SK-N-SH treated with all-trans-retinoic acid at 6 μM for 48 hours (cell line): ENCODE results near the gene CIPC.
A peak's percentile ranks its signal among the peaks of the same experiment; 100 is the strongest.

Source experiments
- ATAC-seq: fragments of 200-7000 bp; cut with Tn5 transposase; 3 replicates; pipeline ENCODE4 v1.9.1; 2020; ENCODE audit warnings: mild to moderate bottlenecking, moderate library complexity
- ARNTL ChIP-seq: fragments of 450-650 bp; formaldehyde crosslinking; IDR thresholded peaks from 2 replicates; pipeline ENCODE4 v1.5.0; 2020; ENCODE audit warnings: low read depth, mild to moderate bottlenecking, moderate library complexity, borderline replicate concordance
- BACH2 ChIP-seq: fragments of 250-450 bp; sonication (Bioruptor Pico); IDR thresholded peaks from 2 replicates; pipeline ENCODE4 v1.9.0; 2021; ENCODE audit warnings: mild to moderate bottlenecking, borderline replicate concordance
- CSDC2 ChIP-seq: fragments of 250-450 bp; sonication (Bioruptor Pico); IDR thresholded peaks from 2 replicates; pipeline ENCODE4 v1.5.0; 2020; ENCODE audit warnings: mild to moderate bottlenecking, moderate library complexity
- CSRNP3 ChIP-seq: fragments of 250-450 bp; sonication (Bioruptor Pico); IDR thresholded peaks from 2 replicates; pipeline ENCODE4 v1.5.1; 2021; ENCODE audit warnings: mild to moderate bottlenecking, moderate library complexity
- ESRRG ChIP-seq: fragments of 250-450 bp; sonication (Bioruptor Pico); IDR thresholded peaks from 2 replicates; pipeline ENCODE4 v1.6.1; 2021; ENCODE audit warnings: mild to moderate bottlenecking
- GLIS3 ChIP-seq: fragments of 250-450 bp; sonication (Bioruptor Pico); IDR thresholded peaks from 2 replicates; pipeline ENCODE4 v1.5.0; 2020; ENCODE audit warnings: mild to moderate bottlenecking, moderate library complexity
- OSR1 ChIP-seq: fragments of 250-450 bp; sonication (Bioruptor Pico); IDR thresholded peaks from 2 replicates; pipeline ENCODE4 v1.8.0; 2022; ENCODE audit warnings: moderate library complexity, mild to moderate bottlenecking, inconsistent platforms
- PATZ1 ChIP-seq: fragments of 250-450 bp; sonication (Bioruptor Pico); IDR thresholded peaks from 2 replicates; pipeline ENCODE4 v1.8.0; 2020; ENCODE audit warnings: mild to moderate bottlenecking, moderate library complexity, borderline replicate concordance
- POU6F1 ChIP-seq: fragments of 250-450 bp; sonication (Bioruptor Pico); IDR thresholded peaks from 2 replicates; pipeline ENCODE4 v1.8.0; 2021; ENCODE audit warnings: low read depth, mild to moderate bottlenecking, moderate library complexity, borderline replicate concordance
- PPARA ChIP-seq: fragments of 250-450 bp; sonication (Bioruptor Pico); IDR thresholded peaks from 2 replicates; pipeline ENCODE4 v1.5.0; 2020; ENCODE audit warnings: mild to moderate bottlenecking, borderline replicate concordance
- TOX ChIP-seq: fragments of 250-450 bp; sonication (Bioruptor Pico); IDR thresholded peaks from 2 replicates; pipeline ENCODE4 v1.8.0; 2021; ENCODE audit warnings: mild to moderate bottlenecking, moderate library complexity, borderline replicate concordance
- ZC3H10 ChIP-seq: fragments of 250-450 bp; sonication (Bioruptor Pico); IDR thresholded peaks from 2 replicates; pipeline ENCODE4 v1.5.1; 2021; ENCODE audit warnings: mild to moderate bottlenecking, moderate library complexity
- ZFP30 ChIP-seq: fragments of 450-650 bp; formaldehyde crosslinking; IDR thresholded peaks from 2 replicates; pipeline ENCODE4 v1.5.0; 2022; ENCODE audit warnings: mild to moderate bottlenecking, moderate library complexity
- ZNF565 ChIP-seq: fragments of 450-650 bp; formaldehyde crosslinking; conservative IDR thresholded peaks from 2 replicates; pipeline ENCODE4 v1.5.0; 2020; ENCODE audit warnings: low read depth, mild to moderate bottlenecking, moderate library complexity
- ZNF70 ChIP-seq: fragments of 450-650 bp; formaldehyde crosslinking; IDR thresholded peaks from 2 replicates; pipeline ENCODE4 v1.5.0; 2020; ENCODE audit warnings: mild to moderate bottlenecking, moderate library complexity
- ZNF8 ChIP-seq: fragments of 450-650 bp; formaldehyde crosslinking; IDR thresholded peaks from 2 replicates; pipeline ENCODE4 v1.5.0; 2020; ENCODE audit warnings: mild to moderate bottlenecking, moderate library complexity

Gene CIPC

GRCh38 chr14:77131871-77132486 lies 33.9 kb downstream of the CIPC start:
- TF ChIP-seq TOX (no peak), ZNF70 (CRISPR knock-in tag) (0 out of 2 replicates have a peak, but pooled peaks have one; percentile 42)
- ATAC-seq = no peak

- no peak for TF ChIP-seq ZFP30
- no peak for TF ChIP-seq ZNF8 (CRISPR knock-in tag)
- TF ChIP-seq ZNF565 (CRISPR knock-in tag) = no peak
- TF ChIP-seq, all 23 proteins: peak for 0
- ATAC-seq = peak; percentile 58
These were observed 35.8 kb downstream of the CIPC start for GRCh38 chr14:77133720-77134338.

GRCh38 chr14:77139022-77139421 lies 41.0 kb downstream of the CIPC start:
- no peak for ATAC-seq
- TF ChIP-seq ZC3H10 (CRISPR knock-in tag) = no peak
- no peak for TF ChIP-seq ZNF565 (CRISPR knock-in tag)
- TF ChIP-seq PPARA = no peak
- TF ChIP-seq CSDC2 (CRISPR knock-in tag) = no peak

- TF ChIP-seq ARNTL (no peak), ZNF565 (CRISPR knock-in tag) (no peak), ZNF8 (CRISPR knock-in tag) (no peak), OSR1 (CRISPR knock-in tag) (no peak), CSRNP3 (CRISPR knock-in tag) (no peak), BACH2 (CRISPR knock-in tag) (no peak), GLIS3 (no peak), PATZ1 (no peak), TOX (no peak), ZNF70 (CRISPR knock-in tag) (no peak)
- ATAC-seq = peak; percentile 81
These were observed 41.7 kb downstream of the CIPC start for GRCh38 chr14:77139540-77140358.

GRCh38 chr14:77140359-77141213 lies 42.5 kb downstream of the CIPC start:
- peak; percentile 3; the same call in 1 of the 3 replicates for ATAC-seq
- TF ChIP-seq ARNTL (no peak), ESRRG (CRISPR knock-in tag) (no peak), OSR1 (CRISPR knock-in tag) (no peak), PATZ1 (no peak), GLIS3 (no peak), POU6F1 (CRISPR knock-in tag) (no peak), CSDC2 (CRISPR knock-in tag) (no peak), TOX (no peak), ZFP30 (no peak), ZNF70 (CRISPR knock-in tag) (no peak), PPARA (no peak), BACH2 (CRISPR knock-in tag) (no peak), ZC3H10 (CRISPR knock-in tag) (no peak), ZNF8 (CRISPR knock-in tag) (no peak), ZNF565 (CRISPR knock-in tag) (no peak)
